Measurements from ENCODE around the gene PEX1. TPM values are rescaled to one million over a fixed set of nuclear protein-coding genes. Genes with fewer than 3 reads are reported as not detected.
A peak's percentile ranks its signal among the peaks of the same experiment; 100 is the strongest.
"Not testable (repeated sequence)": the region's sequence is repeated elsewhere in the genome, so short reads cannot be mapped to it uniquely, and the experiment has no call there.

PEX1 gene
- total RNA-seq, 4 donors from 2014 or later = 19.7 to 59.7 (median 36.8) TPM

DNA sequence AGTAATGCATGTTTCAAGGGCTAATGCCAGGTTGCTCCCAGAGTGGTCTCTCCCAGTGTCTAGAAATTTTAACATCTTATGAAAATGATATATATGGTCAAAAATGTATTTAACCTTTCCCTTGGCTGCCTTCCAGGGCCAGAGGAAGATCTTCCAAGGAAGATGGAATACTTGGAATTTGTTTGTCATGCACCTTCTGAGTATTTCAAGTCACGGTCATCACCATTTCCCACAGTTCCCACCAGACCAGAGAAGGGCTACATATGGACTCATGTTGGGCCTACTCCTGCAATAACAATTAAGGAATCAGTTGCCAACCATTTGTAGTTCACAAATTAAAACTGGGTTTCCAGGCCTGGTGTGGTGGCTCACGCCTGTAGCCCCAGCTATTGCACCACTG, 72.1 kb downstream of the PEX1 start:
- no peak overlapping the region for H3K4me3 ChIP-seq
- H3K27ac ChIP-seq = no peak overlapping the region
- no peaks in the 10 kb centered on the region for H3K36me3 ChIP-seq
- no peaks in the 10 kb centered on the region for H3K9me3 ChIP-seq
- H3K4me1 ChIP-seq = no peaks in the 10 kb centered on the region
- DNase-seq = no peak
- intact Hi-C loops (cut with DNase I; ENCODE audit: low total_unique reads) = no loop called here
- no peaks in the 10 kb centered on the region for H3K27me3 ChIP-seq
- TF ChIP-seq CTCF (IDR thresholded peaks at IDR 0.05) (no peak), POLR2A (IDR thresholded peaks at IDR 0.05) (no peak)

- no peak for TF ChIP-seq POLR2A (IDR thresholded peaks at IDR 0.05)
- no peak for TF ChIP-seq CTCF (IDR thresholded peaks at IDR 0.05)
- intact Hi-C loops (cut with DNase I; ENCODE audit: low total_unique reads) = no loop called here
- H3K9me3 ChIP-seq = no peaks in the 10 kb centered on the region
Observed at GRCh38 chr7:92451645-92452044, 76.7 kb downstream of the PEX1 start.

GRCh38 chr7:92448205-92448747, 80.0 kb downstream of the PEX1 start:
- H3K27me3 ChIP-seq = no peaks in the 10 kb centered on the region
- peak; percentile 30 to 47 for DNase-seq
- H3K4me1 ChIP-seq = no peaks in the 10 kb centered on the region
- peak overlapping the region; percentile 89 to 93 for H3K27ac ChIP-seq
- H3K9me3 ChIP-seq = no peaks in the 10 kb centered on the region
- H3K36me3 ChIP-seq = no peaks in the 10 kb centered on the region
- intact Hi-C loops (cut with DNase I; ENCODE audit: low total_unique reads) = no loop called here
- peak in 2 of 4 experiments; percentile 13 to 16 for TF ChIP-seq CTCF (IDR thresholded peaks at IDR 0.05)
- TF ChIP-seq POLR2A (IDR thresholded peaks at IDR 0.05) = no peak
- H3K4me3 ChIP-seq = peak overlapping the region; percentile 77 to 95

More at GRCh38 chr7:92451645-92452044, 76.7 kb downstream of the PEX1 start:
- Histone ChIP-seq H3K27me3 (no peaks in the 10 kb centered on the region), H3K27ac (no peak overlapping the region), H3K4me3 (no peak overlapping the region), H3K4me1 (no peaks in the 10 kb centered on the region), H3K36me3 (no peaks in the 10 kb centered on the region)
- no peak for DNase-seq

DNA sequence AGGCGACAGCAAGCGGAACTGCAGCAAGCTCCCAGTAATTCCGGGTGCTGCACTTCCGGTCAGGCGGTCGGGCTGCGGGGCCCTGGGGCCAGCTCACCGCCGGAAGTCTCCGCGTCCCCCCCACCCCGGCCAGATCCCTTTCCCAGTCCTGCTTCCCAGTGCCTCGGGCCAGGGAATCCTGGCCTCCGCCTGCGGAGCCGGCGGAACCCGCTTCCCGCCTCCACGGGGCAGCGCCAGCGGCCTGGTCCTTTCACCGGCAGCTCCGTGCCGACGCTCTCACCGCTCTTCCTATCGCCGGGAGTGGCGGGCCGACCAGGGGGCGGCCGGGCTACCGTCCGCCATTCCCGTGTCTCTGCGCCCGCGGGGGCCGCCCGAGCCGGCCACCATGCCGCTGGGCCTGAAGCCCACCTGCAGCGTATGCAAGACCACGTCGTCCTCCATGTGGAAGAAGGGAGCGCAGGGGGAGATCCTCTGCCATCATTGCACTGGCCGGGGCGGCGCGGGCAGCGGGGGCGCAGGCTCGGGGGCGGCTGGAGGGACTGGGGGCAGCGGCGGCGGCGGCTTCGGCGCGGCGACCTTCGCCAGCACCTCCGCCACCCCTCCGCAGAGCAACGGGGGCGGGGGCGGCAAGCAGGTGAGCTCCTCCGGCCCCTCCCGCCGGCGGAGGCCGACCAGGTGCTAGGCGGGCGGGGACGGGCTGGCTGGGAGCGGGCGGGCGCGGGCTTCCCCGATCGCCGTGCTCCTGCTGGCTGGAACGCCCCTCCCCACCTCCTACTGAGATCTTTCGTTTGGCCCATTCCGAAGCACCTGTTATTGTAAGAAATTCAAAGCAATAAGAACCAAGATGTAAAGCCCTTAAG, 80.7 kb downstream of the PEX1 start, which contains the start of gene GATAD1:
TSS of gene GATAD1 (plus strand) at position 138 of the 860 bp plus-strand sequence. CDS start at position 386, 248 bp downstream.
- H3K4me3 ChIP-seq = peak within 1 kb of the TSS; percentile 77 to 95
- DNase-seq = peak; percentile 90 to 92
- intact Hi-C loops (cut with DNase I; ENCODE audit: low total_unique reads) = no loop called here
- H3K9me3 ChIP-seq = no peaks in the 10 kb centered on the region
- H3K4me1 ChIP-seq = no peaks in the 10 kb centered on the region
- no peaks in the 10 kb centered on the region for H3K36me3 ChIP-seq
- H3K27me3 ChIP-seq = no peaks in the 10 kb centered on the region
- TF ChIP-seq CTCF (IDR thresholded peaks at IDR 0.05) = peak; percentile 89 to 95 (median 93)
- TF ChIP-seq POLR2A (IDR thresholded peaks at IDR 0.05) = peak; percentile 47 to 79
- peak within 1 kb of the TSS; percentile 89 to 93 for H3K27ac ChIP-seq

DNA sequence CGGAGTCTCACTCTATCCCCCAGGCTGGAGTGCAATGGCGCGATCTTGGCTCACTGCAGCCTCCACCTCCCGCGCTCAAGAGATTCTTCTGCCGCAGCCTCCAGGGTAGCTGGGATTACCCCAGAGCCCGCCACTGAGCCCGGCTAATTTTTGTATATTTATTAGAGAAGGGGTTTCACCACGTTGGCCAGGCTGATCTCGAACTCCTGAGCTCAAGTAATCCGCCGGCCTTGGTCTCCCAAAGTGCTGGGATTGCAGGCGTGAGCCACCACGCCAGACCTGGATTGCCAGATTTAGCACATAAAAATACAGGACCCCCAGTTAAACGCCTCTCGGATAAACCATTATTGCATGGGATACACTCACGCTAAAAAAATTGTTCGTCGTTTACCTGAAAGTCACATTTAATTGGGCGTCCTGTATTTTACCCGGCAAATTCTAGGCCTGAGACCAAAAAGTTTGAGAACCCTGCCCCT, 81.4 kb downstream of the PEX1 start:
- Histone ChIP-seq H3K27ac (peak overlapping the region; percentile 89 to 93), H3K36me3 (no peaks in the 10 kb centered on the region), H3K9me3 (no peaks in the 10 kb centered on the region), H3K4me1 (no peaks in the 10 kb centered on the region), H3K27me3 (no peaks in the 10 kb centered on the region), H3K4me3 (peak overlapping the region; percentile 77 to 95)
- peak; percentile 17 for DNase-seq
- intact Hi-C loops (cut with DNase I; ENCODE audit: low total_unique reads) = no loop called here
- no peak for TF ChIP-seq POLR2A (IDR thresholded peaks at IDR 0.05)

DNA sequence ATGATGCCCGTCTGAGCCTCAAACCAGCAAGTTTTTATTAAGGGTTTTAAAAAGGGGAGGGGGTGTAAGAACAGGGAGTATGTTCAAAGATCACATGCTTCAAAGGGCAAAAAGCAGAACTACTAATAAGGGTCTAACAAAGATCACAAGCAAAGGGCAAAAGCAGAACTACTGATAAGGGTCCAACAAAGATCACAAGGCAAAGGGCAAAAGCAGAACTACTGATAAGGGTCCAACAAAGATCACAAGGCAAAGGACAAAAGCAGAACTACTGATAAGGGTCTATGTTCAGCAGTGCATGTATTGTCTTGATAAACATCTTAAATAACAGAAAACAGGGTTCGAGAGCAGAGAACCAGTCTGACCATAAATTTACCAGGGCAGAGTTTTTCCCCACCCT, 85.6 kb downstream of the PEX1 start:
- H3K27ac ChIP-seq; H3K27me3 ChIP-seq; H3K9me3 ChIP-seq; intact Hi-C loops (cut with DNase I; ENCODE audit: low total_unique reads); H3K4me3 ChIP-seq; DNase-seq; H3K4me1 ChIP-seq; H3K36me3 ChIP-seq: not testable (repeated sequence)

Measured in uterus (tissue), 4 donors.